ENCODE results near the gene SLC35B3.

GRCh38 chr6:8432614-8433013, 2.7 kb downstream of the SLC35B3 start:
- TF ChIP-seq, protein P1, sequence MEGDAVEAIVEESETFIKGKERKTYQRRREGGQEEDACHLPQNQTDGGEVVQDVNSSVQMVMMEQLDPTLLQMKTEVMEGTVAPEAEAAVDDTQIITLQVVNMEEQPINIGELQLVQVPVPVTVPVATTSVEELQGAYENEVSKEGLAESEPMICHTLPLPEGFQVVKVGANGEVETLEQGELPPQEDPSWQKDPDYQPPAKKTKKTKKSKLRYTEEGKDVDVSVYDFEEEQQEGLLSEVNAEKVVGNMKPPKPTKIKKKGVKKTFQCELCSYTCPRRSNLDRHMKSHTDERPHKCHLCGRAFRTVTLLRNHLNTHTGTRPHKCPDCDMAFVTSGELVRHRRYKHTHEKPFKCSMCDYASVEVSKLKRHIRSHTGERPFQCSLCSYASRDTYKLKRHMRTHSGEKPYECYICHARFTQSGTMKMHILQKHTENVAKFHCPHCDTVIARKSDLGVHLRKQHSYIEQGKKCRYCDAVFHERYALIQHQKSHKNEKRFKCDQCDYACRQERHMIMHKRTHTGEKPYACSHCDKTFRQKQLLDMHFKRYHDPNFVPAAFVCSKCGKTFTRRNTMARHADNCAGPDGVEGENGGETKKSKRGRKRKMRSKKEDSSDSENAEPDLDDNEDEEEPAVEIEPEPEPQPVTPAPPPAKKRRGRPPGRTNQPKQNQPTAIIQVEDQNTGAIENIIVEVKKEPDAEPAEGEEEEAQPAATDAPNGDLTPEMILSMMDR (conservative IDR thresholded peaks at IDR 0.05; ENCODE audit: low read depth, low read length), result no peak
- no peak for TF ChIP-seq EZH2 (IDR thresholded peaks at IDR 0.05; ENCODE audit: low read length, unreplicated experiment)

All from PC-3 (cell line).